ENCODE data around the gene MUC5B.

The MUC5B gene

DNA sequence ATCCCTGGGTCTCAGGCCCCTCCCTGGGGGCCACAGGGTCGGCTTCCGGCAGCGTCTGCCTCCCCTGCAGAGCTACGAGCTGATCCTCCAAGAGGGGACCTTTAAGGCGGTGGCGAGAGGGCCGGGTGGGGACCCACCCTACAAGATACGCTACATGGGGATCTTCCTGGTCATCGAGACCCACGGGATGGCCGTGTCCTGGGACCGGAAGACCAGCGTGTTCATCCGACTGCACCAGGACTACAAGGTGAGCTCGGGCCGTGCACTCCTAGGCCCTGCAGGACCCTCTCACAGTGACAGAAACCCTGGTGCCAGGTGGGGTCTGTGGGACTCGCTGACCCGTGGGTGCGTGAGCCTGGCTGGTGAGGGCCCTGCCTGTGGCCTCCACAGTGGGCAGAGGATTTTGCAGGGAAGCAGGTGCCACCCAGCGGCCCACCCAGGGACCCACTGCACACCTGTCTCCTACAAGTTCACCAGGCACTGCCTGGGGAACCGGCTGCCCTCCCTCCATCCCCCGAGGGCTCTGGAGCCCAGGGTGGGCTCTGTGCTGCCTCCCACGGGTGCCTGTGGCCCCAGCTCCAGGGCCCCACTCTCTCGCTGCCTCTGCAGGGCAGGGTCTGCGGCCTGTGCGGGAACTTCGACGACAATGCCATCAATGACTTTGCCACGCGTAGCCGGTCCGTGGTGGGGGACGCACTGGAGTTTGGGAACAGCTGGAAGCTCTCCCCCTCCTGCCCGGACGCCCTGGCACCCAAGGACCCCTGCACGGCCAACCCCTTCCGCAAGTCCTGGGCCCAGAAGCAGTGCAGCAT lies 13.7 kb downstream of the MUC5B start:
- no peak overlapping the region for H3K4me3 ChIP-seq (replicated peaks; ENCODE audit: insufficient read depth, low read length)
- peaks cover 3% of the 10 kb centered on the region for H3K27me3 ChIP-seq (ENCODE audit: insufficient read depth, poor library complexity, severe bottlenecking)
- H3K27ac ChIP-seq (replicated peaks), result no peak overlapping the region
- no peak for DNase-seq (ENCODE audit: low read depth in 1 of 2, low spot score in 1 of 2)
- TF ChIP-seq SPI1 (IDR thresholded peaks at IDR 0.05; ENCODE audit: borderline replicate concordance, low read depth) (no peak), POLR2AphosphoS5 (IDR thresholded peaks at IDR 0.05; ENCODE audit: low read depth) (no peak), GABPA (IDR thresholded peaks at IDR 0.05; ENCODE audit: low read depth) (no peak)
- TF ChIP-seq, protein P1, sequence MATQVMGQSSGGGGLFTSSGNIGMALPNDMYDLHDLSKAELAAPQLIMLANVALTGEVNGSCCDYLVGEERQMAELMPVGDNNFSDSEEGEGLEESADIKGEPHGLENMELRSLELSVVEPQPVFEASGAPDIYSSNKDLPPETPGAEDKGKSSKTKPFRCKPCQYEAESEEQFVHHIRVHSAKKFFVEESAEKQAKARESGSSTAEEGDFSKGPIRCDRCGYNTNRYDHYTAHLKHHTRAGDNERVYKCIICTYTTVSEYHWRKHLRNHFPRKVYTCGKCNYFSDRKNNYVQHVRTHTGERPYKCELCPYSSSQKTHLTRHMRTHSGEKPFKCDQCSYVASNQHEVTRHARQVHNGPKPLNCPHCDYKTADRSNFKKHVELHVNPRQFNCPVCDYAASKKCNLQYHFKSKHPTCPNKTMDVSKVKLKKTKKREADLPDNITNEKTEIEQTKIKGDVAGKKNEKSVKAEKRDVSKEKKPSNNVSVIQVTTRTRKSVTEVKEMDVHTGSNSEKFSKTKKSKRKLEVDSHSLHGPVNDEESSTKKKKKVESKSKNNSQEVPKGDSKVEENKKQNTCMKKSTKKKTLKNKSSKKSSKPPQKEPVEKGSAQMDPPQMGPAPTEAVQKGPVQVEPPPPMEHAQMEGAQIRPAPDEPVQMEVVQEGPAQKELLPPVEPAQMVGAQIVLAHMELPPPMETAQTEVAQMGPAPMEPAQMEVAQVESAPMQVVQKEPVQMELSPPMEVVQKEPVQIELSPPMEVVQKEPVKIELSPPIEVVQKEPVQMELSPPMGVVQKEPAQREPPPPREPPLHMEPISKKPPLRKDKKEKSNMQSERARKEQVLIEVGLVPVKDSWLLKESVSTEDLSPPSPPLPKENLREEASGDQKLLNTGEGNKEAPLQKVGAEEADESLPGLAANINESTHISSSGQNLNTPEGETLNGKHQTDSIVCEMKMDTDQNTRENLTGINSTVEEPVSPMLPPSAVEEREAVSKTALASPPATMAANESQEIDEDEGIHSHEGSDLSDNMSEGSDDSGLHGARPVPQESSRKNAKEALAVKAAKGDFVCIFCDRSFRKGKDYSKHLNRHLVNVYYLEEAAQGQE (IDR thresholded peaks at IDR 0.05; ENCODE audit: insufficient replicate concordance, low read depth), result no peak
- TF ChIP-seq, protein P2, sequence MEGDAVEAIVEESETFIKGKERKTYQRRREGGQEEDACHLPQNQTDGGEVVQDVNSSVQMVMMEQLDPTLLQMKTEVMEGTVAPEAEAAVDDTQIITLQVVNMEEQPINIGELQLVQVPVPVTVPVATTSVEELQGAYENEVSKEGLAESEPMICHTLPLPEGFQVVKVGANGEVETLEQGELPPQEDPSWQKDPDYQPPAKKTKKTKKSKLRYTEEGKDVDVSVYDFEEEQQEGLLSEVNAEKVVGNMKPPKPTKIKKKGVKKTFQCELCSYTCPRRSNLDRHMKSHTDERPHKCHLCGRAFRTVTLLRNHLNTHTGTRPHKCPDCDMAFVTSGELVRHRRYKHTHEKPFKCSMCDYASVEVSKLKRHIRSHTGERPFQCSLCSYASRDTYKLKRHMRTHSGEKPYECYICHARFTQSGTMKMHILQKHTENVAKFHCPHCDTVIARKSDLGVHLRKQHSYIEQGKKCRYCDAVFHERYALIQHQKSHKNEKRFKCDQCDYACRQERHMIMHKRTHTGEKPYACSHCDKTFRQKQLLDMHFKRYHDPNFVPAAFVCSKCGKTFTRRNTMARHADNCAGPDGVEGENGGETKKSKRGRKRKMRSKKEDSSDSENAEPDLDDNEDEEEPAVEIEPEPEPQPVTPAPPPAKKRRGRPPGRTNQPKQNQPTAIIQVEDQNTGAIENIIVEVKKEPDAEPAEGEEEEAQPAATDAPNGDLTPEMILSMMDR (IDR thresholded peaks at IDR 0.05; ENCODE audit: insufficient read depth, low read length), result no peak

DNA sequence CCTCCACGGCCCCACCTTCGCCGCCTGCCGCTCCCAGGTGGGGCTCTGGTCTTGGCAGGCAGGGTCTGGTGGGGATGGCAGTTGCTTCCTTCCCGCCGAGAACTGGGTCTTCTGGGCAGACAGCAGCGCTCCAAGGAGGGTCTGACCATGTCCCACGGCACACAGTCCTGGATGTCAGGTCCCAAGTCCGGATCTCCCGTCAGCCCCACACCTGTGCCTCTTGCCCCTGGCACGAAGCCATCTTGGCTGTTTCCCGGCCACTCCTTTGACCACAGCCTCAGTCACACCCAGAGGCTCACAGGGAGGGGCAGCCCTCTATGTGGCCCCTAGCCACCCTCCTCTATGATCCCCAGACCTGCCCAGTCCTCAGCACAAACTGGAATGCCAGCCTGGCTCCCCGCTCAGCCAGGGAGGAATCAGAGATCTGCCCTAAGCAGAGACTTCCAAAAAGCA lies 14.3 kb downstream of the MUC5B start:
- TF ChIP-seq GABPA (IDR thresholded peaks at IDR 0.05; ENCODE audit: low read depth) (no peak), SPI1 (IDR thresholded peaks at IDR 0.05; ENCODE audit: borderline replicate concordance, low read depth) (no peak), POLR2AphosphoS5 (IDR thresholded peaks at IDR 0.05; ENCODE audit: low read depth) (no peak)
- TF ChIP-seq, protein P1 (IDR thresholded peaks at IDR 0.05; ENCODE audit: insufficient replicate concordance, low read depth), result no peak
- TF ChIP-seq, protein P2 (IDR thresholded peaks at IDR 0.05; ENCODE audit: insufficient read depth, low read length), result no peak
- H3K27me3 ChIP-seq (ENCODE audit: insufficient read depth, poor library complexity, severe bottlenecking), result peaks cover 3% of the 10 kb centered on the region
- no peak for DNase-seq (ENCODE audit: low read depth in 1 of 2, low spot score in 1 of 2)

DNA sequence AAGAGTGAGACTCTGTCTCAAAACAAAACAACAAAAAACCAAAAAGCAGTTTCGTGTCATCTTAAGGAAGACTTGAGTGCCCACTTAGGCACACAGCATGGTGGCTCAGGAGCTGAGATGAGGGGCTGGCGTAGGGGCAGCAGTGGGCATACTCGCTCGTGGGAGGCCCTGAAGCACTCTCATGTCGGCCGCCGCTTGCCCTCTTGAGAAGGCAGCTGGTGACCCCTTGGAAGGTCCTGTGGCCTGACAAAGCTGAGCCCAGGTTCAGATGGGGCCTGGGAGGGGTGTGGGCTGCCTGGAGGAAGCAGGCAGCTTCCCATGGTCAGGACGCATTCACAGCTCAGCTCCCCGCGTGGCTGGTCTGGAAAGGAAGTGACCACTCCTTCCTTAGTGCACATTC lies 15.0 kb downstream of the MUC5B start:
- Histone ChIP-seq H3K27me3 (ENCODE audit: insufficient read depth, poor library complexity, severe bottlenecking) (no peaks in the 10 kb centered on the region), H3K27ac (replicated peaks) (no peak overlapping the region), H3K4me3 (replicated peaks; ENCODE audit: insufficient read depth, low read length) (no peak overlapping the region)
- no peak for DNase-seq (ENCODE audit: low read depth in 1 of 2, low spot score in 1 of 2)
- TF ChIP-seq POLR2AphosphoS5 (IDR thresholded peaks at IDR 0.05; ENCODE audit: low read depth), result no peak
- no peak for TF ChIP-seq GABPA (IDR thresholded peaks at IDR 0.05; ENCODE audit: low read depth)
- TF ChIP-seq, protein P1 (IDR thresholded peaks at IDR 0.05; ENCODE audit: insufficient replicate concordance, low read depth), result no peak
- TF ChIP-seq, protein P2 (IDR thresholded peaks at IDR 0.05; ENCODE audit: insufficient read depth, low read length), result no peak
- TF ChIP-seq SPI1 (IDR thresholded peaks at IDR 0.05; ENCODE audit: borderline replicate concordance, low read depth), result no peak

More for the DNA sequence above, 14.3 kb downstream of the MUC5B start:
- H3K27ac ChIP-seq (replicated peaks), result no peak overlapping the region
- no peak overlapping the region for H3K4me3 ChIP-seq (replicated peaks; ENCODE audit: insufficient read depth, low read length)
